T follicular helper cell (primary cell): ENCODE measurements around the gene SOX2.

Source experiments
- DNase-seq: peaks from one replicate; pipeline ENCODE4 v3.0.0-alpha.2; 2020; ENCODE audit warnings: low read depth

Gene SOX2

DNA sequence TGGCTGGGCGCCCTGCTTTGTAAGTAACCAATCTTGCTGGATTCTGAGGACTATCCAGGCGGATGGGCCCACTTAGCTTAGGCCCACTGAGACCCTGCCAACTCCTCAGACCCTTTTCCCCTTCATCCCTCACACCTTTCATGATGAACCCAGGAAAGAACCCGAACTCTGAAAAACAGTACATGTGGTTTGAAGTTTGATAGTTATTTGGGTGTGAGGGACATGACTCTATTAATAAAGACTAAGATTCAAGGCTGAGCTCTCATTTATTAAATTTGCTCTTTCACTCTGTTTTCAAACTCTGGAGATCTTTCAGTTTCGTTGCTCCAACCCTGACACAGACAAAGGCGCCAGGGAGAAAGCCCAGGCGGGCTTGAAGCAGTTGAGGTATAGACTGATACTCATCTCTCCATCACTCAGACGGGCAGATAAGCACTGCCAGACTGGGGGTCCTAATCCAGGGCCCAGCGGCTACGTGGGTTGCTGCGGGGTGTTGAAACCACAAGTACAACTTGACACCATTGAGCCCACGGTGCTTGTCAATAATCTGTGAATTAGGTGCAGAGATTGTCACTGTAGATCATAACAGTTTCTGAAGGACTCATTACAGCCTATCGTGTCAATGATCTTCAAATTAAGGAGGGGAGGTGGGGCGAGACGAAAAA, 7.2 kb upstream of the SOX2 start:
- DNase-seq, result no peak

DNA sequence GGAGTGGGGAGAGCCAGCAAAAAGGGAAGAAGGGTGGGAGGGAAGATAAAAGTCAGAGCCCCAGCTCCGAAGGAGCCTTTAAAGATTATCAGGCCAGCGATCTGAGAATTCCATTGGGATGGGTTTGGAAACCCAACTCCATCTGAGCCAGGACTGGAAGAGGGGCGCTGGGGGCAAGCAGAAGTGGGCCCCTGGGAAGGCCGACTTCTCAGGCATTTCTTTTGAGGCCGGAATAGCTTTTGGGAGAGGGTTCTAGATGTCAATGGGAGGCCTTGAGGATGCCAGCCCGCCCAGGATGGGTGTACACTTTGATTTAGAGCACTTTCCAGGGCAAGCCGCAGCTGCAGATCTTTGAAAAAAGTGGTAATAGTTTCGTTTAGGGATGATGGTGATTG, 6.6 kb upstream of the SOX2 start:
- no peak for DNase-seq

DNA sequence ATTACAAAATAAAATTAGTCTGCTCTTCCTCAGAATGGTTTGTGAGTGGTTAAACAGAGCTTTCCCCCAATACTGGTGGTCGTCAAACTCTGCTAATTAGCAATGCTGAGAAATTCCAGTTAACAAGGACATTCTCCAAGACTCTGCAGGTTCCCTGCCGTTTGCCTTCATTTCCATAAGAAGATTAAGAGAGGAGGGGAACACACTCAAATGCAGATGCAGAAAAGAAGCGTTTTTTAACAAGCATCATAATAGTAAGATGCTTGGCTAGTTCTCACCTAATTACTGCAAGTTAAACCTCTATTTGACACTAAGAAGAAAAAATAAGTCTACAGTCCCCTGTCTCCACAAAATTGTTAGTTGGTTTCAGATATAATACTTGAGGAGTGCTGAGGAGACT, 3.7 kb upstream of the SOX2 start:
- DNase-seq, result no peak

DNA sequence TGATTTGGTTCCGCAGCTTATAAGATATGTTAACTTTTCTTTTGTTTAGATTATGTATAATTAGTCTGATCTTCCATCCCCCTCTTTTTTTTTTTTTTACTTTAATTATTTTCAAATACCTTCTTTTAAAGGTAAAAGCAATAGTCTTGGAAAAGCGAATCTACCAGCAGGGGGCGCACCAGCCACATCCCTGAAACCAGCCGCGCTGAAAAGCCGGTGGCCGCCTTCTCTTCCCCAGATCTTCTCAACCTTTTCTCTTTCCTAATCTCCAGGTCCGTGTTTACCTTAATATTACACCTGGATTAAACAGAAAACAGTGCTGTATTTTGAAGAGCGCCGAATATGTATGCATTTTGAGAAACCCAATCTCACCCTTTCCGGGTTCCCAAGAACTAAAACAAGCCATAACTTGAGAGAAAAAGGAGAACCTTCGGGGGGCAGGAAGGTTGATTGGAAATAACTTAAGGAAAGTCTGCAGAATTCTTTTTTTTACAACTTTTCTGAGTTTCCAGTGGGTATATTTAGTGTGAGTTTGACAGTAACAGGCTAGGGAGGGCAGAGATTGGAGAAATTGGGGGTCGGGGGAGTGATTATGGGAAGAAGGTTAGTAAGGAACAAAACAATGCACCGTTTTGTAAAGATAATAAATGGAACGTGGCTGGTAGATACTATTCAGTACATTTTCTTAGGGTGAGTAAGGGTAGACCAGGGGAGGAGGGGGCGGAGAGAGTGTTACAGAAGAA, 2.0 kb upstream of the SOX2 start:
- peak; percentile 43 for DNase-seq

DNA sequence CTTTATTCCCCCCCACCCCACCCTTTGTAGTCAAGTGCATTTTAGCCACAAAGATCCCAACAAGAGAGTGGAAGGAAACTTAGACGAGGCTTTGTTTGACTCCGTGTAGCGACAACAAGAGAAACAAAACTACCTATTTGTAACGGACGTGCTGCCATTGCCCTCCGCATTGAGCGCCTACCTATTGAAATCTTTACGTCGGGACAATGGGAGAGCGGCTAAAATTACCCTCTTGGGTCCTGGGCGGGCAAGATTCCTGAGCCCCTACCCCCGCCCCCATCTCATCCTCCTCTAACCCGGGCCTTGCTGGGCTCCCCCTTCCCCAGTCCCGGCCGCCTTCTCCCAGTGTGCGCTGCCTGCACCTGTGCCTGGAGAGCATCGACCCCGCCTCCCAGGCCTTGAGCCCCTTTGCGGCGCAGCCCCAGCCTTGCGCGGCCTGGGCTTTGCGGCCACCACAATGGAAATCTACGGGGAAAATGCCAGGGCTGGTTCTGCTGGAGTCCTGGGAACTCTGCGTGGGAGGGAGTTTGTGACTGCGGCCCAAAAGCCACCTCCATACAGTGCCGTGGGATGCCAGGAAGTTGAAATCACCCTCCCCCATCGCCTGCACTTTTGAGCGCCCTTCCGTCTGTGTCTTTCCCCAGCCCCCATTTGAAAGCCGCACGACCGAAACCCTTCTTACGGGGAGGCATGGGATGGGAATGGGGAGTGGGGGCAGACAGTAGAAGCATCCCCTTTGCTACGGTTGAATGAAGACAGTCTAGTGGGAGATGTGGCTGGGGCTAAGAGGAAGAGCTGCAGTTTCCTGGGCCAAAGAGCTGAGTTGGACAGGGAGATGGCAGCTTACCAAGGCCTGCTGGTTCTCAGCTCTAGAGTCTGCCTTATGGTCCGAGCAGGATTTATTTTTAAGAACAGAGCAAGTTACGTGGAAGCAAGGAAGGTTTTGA, 1.1 kb upstream of the SOX2 start:
- DNase-seq, result no peak

DNA sequence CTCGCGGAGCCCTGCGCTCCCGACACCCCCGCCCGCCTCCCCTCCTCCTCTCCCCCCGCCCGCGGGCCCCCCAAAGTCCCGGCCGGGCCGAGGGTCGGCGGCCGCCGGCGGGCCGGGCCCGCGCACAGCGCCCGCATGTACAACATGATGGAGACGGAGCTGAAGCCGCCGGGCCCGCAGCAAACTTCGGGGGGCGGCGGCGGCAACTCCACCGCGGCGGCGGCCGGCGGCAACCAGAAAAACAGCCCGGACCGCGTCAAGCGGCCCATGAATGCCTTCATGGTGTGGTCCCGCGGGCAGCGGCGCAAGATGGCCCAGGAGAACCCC, 464 bp downstream of the SOX2 start:
- no peak for DNase-seq

DNA sequence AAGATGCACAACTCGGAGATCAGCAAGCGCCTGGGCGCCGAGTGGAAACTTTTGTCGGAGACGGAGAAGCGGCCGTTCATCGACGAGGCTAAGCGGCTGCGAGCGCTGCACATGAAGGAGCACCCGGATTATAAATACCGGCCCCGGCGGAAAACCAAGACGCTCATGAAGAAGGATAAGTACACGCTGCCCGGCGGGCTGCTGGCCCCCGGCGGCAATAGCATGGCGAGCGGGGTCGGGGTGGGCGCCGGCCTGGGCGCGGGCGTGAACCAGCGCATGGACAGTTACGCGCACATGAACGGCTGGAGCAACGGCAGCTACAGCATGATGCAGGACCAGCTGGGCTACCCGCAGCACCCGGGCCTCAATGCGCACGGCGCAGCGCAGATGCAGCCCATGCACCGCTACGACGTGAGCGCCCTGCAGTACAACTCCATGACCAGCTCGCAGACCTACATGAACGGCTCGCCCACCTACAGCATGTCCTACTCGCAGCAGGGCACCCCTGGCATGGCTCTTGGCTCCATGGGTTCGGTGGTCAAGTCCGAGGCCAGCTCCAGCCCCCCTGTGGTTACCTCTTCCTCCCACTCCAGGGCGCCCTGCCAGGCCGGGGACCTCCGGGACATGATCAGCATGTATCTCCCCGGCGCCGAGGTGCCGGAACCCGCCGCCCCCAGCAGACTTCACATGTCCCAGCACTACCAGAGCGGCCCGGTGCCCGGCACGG, 991 bp downstream of the SOX2 start:
- DNase-seq, result no peak

DNA sequence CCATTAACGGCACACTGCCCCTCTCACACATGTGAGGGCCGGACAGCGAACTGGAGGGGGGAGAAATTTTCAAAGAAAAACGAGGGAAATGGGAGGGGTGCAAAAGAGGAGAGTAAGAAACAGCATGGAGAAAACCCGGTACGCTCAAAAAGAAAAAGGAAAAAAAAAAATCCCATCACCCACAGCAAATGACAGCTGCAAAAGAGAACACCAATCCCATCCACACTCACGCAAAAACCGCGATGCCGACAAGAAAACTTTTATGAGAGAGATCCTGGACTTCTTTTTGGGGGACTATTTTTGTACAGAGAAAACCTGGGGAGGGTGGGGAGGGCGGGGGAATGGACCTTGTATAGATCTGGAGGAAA, 1.5 kb downstream of the SOX2 start:
- no peak for DNase-seq

DNA sequence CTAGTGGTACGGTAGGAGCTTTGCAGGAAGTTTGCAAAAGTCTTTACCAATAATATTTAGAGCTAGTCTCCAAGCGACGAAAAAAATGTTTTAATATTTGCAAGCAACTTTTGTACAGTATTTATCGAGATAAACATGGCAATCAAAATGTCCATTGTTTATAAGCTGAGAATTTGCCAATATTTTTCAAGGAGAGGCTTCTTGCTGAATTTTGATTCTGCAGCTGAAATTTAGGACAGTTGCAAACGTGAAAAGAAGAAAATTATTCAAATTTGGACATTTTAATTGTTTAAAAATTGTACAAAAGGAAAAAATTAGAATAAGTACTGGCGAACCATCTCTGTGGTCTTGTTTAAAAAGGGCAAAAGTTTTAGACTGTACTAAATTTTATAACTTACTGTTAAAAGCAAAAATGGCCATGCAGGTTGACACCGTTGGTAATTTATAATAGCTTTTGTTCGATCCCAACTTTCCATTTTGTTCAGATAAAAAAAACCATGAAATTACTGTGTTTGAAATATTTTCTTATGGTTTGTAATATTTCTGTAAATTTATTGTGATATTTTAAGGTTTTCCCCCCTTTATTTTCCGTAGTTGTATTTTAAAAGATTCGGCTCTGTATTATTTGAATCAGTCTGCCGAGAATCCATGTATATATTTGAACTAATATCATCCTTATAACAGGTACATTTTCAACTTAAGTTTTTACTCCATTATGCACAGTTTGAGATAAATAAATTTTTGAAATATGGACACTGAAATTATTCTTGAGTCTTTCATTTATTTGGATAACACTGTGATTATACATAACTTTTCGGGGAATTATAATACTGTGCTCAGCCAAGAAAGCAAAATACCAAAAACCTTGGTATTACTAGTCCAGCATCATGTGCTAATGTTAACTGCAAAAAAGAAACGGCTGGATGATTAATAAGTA, 2.2 kb downstream of the SOX2 start:
- no peak for DNase-seq

DNA sequence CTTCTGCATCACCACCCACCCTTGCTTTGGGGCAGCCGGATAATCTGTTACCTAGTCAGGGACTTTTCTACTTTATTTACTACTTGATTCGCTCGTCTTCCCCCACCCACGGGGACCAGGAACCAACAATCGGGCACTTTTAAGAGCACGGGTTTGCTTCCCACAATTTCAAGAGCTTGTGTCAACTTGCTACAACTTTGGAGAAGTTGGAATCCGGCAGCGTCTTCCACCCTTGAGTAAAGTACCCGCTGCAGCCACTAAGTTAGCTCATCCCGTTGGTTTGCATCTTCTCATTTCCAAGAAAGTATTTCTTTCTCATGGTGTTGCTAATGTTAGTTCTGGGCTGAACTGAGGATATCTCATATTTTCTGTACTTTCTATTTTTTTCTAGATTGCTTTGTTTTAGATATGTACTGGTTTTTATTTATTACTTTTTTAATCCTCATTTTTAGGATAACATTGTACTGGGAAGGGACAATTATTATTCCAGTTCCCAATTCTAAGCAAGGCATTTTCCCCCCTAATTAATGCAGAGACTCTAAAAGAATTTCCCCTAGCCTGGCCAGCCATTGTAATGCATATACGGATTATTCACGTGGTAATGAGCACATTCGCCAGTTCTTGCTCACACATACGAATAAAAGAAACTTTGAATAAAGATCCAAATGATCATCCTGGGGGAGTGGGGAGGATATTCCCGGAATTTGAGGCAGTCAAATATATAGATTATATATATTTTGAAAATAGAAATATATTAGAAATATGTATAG, 4.0 kb downstream of the SOX2 start:
- DNase-seq, result no peak

DNA sequence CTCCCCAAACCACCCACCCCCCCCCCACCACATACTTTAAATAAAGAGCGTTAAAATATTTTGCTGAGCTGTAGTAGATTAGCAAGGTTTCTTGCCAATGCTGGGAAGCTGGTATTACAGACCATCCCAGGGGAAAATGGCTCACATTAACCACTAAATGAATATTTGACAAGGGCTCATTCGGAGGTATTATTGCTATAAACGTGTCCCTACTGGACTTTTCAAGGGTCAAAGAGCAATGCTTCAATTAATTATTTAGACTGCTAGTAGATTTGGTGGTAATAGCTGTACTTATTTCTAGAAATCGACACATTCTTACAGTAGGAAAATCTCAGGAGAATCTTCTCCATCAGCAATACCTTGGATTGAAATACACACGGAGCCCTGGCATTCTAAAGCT, 5.2 kb downstream of the SOX2 start:
- DNase-seq, result no peak

DNA sequence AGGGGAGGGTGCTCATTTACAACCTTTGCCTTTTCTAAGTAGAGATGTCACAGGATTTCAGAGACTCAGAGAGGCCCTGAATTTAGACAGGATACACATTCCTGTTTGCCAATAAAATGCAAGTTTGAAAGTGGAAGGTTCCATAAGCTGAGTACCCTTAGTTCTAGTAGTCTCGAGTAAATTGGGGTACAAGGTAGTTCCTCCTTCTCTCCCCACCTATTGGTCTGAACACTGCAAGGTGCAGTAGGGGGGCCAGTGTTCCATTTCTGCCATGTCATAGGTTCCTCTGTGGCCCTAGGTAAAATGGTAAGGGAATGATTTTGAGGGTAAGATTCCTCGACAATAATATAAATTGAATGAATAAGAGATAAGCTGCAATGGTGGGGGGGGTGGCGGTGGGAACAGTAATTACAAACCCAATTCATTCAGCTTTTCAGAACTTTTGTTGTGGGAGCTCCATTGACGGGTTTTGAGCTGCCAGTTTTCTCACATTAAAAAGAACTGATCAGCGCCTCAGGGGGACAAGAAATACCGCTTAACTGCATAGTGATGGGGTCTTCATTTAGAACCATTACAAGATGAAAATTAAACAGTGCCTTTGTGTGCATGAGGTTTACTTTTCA, 5.9 kb downstream of the SOX2 start:
- DNase-seq, result no peak

DNA sequence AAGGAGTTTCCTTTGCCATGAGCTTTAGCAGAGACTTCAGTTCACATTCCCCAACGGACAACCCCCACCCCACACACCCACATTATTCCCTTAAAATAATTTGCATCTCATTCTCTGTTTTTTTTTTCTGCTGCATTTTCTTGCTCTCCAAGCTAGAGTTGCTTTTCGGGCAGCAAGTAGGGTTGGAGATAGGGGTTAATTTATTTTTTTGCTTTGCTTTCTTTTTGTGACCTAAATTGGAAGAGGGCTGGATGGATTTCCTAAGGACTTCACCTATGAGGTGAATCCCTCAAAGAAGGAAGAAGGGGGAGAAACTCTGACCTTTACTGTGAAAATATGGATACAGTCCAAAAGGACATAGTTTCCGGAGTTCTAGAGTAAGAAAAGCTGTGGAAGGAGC, 6.6 kb downstream of the SOX2 start:
- DNase-seq, result no peak

DNA sequence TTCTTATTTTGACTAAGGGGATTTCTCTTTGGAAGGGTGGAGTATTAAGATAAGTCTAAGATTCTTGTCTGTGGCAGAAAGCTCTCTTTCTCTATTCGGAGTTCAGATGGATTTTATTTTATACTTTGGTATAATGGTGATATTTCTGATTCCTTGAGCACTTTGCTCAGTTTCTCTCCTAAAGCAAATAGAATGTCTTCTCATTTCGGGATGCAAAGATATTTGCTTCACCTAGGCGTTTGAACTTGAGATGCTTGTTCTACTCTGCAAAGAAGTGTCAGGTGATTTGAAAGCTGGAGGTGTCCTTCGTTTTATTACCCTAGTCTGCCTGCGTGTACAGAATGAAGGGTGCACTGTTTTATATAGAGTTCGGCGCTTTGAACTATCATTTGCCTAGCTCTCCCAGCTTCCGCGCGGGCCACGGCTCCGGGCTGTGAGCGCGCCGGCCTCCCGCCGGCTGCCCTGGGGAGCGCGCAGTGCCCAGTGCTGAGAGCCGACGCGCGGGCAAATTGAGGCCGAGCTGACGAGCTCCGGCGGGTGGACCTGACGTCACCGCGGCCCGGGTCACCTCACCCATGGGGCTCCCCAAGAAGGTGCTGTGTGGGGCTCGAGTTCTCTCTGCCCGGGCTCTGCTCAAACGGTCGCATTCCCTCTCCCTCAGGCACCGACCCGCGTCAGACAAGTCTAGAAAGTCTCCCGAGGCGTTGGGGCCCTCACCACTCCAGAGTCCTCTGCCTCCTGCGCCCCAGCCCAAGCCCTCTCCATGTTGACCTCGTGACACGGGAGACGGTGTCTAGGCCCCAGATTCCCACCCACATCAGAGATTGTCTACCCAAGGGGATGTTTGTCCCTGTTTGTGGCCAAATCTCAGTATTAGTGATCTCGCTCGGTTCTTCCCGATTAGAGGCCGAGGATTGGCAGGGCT, 7.5 kb downstream of the SOX2 start:
- no peak for DNase-seq

DNA sequence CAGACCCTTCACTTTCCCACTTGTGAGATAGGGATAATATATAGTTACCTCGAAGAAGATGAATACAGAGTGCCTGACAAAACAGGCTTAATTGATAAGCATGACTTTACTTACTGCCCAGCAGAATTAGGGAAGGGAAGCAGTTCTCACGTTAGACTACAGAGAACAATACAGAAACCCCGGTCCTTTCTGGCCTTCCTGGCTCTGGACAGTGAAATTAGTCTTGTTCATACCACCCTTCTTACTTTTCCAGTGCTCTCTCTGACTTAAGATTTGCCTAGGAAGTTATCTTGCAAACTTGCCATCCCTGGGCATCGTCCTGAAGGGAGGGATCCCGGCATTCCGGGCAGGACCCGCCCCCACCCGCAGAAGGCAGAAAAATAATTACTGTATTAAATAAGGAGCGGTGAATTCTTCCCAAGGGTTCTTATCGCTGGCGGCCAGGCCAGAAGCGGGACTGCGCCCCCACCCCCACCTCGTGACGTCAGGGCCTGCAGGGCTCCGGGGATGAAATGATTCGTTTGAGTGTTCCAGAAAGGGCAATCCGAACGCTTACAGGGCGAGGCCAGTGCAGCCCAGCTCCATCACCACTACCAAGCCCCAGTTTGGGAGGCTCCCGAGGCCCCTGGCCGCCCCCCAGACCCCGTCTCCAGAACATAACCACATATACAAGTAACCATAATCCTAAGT, 8.4 kb downstream of the SOX2 start:
- DNase-seq, result no peak

DNA sequence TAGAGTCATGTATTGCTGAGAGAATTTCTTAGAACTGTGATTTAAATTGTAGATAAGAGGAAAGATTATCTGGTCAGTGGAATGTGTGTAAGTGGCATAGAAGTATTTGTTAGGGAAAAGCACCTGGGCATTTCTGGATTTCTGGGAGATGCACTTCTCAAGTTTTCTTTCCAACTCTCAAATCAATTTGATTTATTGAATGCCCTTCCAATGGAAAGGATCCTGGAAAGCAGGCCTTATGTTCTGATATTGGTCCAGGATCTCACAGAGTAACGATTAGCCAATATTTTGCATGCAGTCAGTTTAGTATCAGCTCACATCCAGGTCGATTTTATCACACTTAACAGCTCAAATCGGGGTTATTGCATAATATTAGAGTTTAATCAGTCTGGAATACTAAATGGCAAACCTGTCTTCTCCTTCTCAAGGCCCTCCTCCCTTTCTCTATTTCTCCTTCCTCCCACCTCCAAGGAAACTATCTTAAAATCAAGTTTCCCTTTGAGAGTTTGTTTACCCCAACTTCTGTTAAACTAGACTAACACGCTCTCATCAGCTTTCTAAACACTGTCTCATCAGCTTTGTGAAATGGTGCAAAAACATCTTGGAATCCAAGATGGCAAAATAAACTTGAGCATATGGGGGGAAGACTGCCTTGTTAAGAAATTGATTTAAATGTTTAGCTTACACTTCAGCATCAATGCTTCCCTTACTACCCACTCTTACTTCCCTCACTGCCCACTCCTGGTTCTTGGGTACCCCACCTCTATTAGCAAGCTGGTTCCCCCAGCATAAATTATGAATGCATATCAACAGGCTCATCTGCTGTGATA, 9.5 kb downstream of the SOX2 start:
- DNase-seq, result no peak

DNA sequence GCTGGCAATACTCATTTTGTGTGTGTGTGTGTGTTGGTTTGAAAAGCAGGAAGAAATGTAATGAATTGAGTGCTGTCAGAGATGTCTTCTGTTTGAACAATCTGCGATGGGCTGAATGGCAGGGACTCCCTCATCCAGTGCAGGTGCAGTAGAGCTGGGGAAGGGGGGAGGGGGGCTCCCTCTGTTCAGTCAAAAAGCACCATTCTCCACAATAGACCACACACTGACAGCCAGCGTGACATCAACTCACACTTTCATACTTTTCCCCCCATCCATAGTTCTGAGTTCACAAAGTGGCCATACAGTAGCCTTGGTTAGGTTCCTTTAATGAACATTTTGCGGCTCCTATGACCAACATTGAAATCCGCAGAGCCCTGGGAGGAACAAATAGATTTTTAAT, 10.4 kb downstream of the SOX2 start:
- DNase-seq, result no peak
